WTC11 (cell line): ENCODE measurements around the gene VIPR2. TPM values are rescaled to one million over a fixed set of nuclear protein-coding genes. Genes with fewer than 3 reads are reported as not detected.

ENCODE experiments used
- ATAC-seq: fragments of 200-7000 bp; cut with Tn5 transposase; 2 replicates; pipeline ENCODE4 v1.10.0; 2021; ENCODE audit warnings: mild to moderate bottlenecking, moderate library complexity
- CTCF ChIA-PET: fragments of 300-600 bp; sonication (Branson Sonifier 250); formaldehyde crosslinking; loops from one replicate; lab custom pipeline; 2021; ENCODE audit warnings: antibody characterized with exemption; lab: Charles Lee
- POLR2A ChIA-PET: fragments of 350-600 bp; sonication (Branson Sonifier 250); formaldehyde crosslinking; loops from one replicate; lab custom pipeline; 2021; ENCODE audit warnings: antibody characterized with exemption; lab: Charles Lee
- DNase-seq: peaks from one replicate; pipeline ENCODE4 v3.0.0; 2021; ENCODE audit warnings: low spot score
- H3K27ac Mint-ChIP-seq: 2 replicates; pipeline ENCODE4 v1.8.0; 2021; ENCODE audit warnings: mixed read lengths
- H3K27me3 Mint-ChIP-seq: 2 replicates; pipeline ENCODE4 v1.8.0; 2021; ENCODE audit warnings: low read depth, mild to moderate bottlenecking, moderate library complexity, mixed read lengths
- H3K36me3 Mint-ChIP-seq: 2 replicates; pipeline ENCODE4 v1.8.0; 2021; ENCODE audit warnings: mixed read lengths
- H3K4me1 Mint-ChIP-seq: 2 replicates; pipeline ENCODE4 v1.8.0; 2022; ENCODE audit warnings: mixed read lengths
- H3K4me3 Mint-ChIP-seq: 2 replicates; pipeline ENCODE4 v1.8.0; 2021; ENCODE audit warnings: mild to moderate bottlenecking, moderate library complexity, mixed read lengths
- H3K9me3 Mint-ChIP-seq: 2 replicates; pipeline ENCODE4 v1.8.0; 2021; ENCODE audit warnings: mixed read lengths
- AFF4 ChIP-seq: sonication (generic); formaldehyde crosslinking; IDR thresholded peaks from 2 replicates; pipeline ENCODE4 v1.8.1; 2023; ENCODE audit warnings: mild to moderate bottlenecking, missing genetic modification reagents, borderline replicate concordance
- ARID4B ChIP-seq: sonication (generic); formaldehyde crosslinking; IDR thresholded peaks from 2 replicates; pipeline ENCODE4 v1.8.0; 2023; ENCODE audit warnings: missing genetic modification reagents, mild to moderate bottlenecking, borderline replicate concordance
- E2F1 ChIP-seq: sonication (generic); formaldehyde crosslinking; IDR thresholded peaks from 2 replicates; pipeline ENCODE4 v1.8.0; 2022; ENCODE audit warnings: mild to moderate bottlenecking, missing genetic modification reagents
- GTF2I ChIP-seq: fragments of 250-450 bp; sonication (Bioruptor Pico); conservative IDR thresholded peaks from 2 replicates; pipeline ENCODE4 v1.4.0; 2021; ENCODE audit warnings: mild to moderate bottlenecking
- IRF1 ChIP-seq: sonication (generic); formaldehyde crosslinking; IDR thresholded peaks from 2 replicates; pipeline ENCODE4 v1.8.0; 2023; ENCODE audit warnings: missing genetic modification reagents
- USF2 ChIP-seq: sonication (generic); formaldehyde crosslinking; IDR thresholded peaks from 2 replicates; pipeline ENCODE4 v1.8.1; 2023; ENCODE audit warnings: mild to moderate bottlenecking, missing genetic modification reagents, moderate library complexity
- total RNA-seq: library from RNA; stranded (reverse); gene quantifications from 3 replicates; pipeline ENCODE4 v1.2.3, GENCODE V29; 2021
- TF ChIP-seq, protein P1 (sequence below): sonication (generic); formaldehyde crosslinking; IDR thresholded peaks from 2 replicates; pipeline ENCODE4 v1.8.0; 2022; ENCODE audit warnings: mild to moderate bottlenecking, missing genetic modification reagents
- TF ChIP-seq, protein P2 (sequence below): fragments of 200-600 bp; IDR thresholded peaks from 2 replicates; pipeline ENCODE4 v1.8.0; 2022; ENCODE audit warnings: antibody characterized with exemption

The VIPR2 gene
- total RNA-seq, 1 experiment from 2014 or later, result 7.5 TPM

DNA sequence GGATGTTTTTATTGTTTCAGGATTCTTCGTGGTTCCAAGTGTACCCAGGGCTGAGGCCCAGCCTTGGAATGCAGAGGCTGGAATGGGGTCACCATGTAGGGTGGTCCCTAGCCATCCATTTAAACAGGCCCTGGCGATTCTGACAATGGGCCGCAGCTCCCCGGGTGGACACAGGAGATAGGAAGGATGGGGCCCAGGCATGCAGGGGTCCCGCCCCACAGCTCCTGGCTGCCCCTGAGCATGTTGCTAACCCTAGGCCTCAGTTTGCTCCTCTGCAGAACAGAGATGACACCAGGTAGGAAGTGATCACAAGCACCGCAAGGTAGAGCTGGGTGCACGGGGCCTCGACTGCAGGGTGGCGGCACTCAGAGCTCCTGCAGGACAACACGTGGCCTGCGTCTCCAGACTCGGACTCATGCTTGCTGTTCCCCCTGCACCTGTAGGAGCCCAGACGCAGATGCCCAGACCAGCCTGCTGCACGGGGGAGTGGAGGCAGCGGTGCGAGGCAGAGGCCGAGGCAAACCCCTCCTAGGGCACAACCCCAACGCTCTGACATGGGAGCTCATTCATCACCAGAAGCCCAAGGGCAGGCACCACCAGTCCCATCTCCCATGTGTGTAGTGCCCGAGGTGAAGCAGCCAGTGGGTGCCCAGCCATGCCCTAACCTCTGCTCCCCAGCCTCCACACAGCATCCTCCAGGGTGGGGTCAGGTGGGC lies 25.5 kb downstream of the VIPR2 start:
- Mint-ChIP-seq H3K36me3 (peaks cover 5% of the 10 kb centered on the region), H3K9me3 (peaks cover 12% of the 10 kb centered on the region), H3K27me3 (no peaks in the 10 kb centered on the region), H3K4me3 (no peak overlapping the region), H3K4me1 (peaks cover 19% of the 10 kb centered on the region), H3K27ac (no peak overlapping the region)
- no peak for TF ChIP-seq IRF1 (CRISPR knock-in tag)
- no peak for TF ChIP-seq E2F1 (CRISPR knock-in tag)
- no peak for TF ChIP-seq ARID4B (CRISPR knock-in tag)
- TF ChIP-seq, protein P1, sequence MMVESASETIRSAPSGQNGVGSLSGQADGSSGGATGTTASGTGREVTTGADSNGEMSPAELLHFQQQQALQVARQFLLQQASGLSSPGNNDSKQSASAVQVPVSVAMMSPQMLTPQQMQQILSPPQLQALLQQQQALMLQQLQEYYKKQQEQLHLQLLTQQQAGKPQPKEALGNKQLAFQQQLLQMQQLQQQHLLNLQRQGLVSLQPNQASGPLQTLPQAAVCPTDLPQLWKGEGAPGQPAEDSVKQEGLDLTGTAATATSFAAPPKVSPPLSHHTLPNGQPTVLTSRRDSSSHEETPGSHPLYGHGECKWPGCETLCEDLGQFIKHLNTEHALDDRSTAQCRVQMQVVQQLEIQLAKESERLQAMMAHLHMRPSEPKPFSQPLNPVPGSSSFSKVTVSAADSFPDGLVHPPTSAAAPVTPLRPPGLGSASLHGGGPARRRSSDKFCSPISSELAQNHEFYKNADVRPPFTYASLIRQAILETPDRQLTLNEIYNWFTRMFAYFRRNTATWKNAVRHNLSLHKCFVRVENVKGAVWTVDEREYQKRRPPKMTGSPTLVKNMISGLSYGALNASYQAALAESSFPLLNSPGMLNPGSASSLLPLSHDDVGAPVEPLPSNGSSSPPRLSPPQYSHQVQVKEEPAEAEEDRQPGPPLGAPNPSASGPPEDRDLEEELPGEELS (CRISPR knock-in tag), result no peak
- no peak for TF ChIP-seq GTF2I (CRISPR knock-in tag)
- no peak for TF ChIP-seq USF2 (CRISPR knock-in tag)
- TF ChIP-seq, protein P2, sequence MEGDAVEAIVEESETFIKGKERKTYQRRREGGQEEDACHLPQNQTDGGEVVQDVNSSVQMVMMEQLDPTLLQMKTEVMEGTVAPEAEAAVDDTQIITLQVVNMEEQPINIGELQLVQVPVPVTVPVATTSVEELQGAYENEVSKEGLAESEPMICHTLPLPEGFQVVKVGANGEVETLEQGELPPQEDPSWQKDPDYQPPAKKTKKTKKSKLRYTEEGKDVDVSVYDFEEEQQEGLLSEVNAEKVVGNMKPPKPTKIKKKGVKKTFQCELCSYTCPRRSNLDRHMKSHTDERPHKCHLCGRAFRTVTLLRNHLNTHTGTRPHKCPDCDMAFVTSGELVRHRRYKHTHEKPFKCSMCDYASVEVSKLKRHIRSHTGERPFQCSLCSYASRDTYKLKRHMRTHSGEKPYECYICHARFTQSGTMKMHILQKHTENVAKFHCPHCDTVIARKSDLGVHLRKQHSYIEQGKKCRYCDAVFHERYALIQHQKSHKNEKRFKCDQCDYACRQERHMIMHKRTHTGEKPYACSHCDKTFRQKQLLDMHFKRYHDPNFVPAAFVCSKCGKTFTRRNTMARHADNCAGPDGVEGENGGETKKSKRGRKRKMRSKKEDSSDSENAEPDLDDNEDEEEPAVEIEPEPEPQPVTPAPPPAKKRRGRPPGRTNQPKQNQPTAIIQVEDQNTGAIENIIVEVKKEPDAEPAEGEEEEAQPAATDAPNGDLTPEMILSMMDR, result no peak
- TF ChIP-seq AFF4 (CRISPR knock-in tag), result no peak
- ATAC-seq (no peak), DNase-seq (no peak)
- POLR2A ChIA-PET, result no interaction called here
- CTCF ChIA-PET, result no interaction called here
